Measurements from ENCODE around the gene RARRES2. TPM values are rescaled to one million over a fixed set of nuclear protein-coding genes. Genes with fewer than 3 reads are reported as not detected.

Gene RARRES2
- total and polyA plus RNA-seq, 5 experiments from 2014 or later, result 0.29 TPM; not detected in 4

GRCh38 chr7:150382123-150382843 lies 40.9 kb upstream of the RARRES2 start:
- H3K27ac Mint-ChIP-seq, result peak overlapping the region in 1 of 10 donors; percentile 8
- no peak for ATAC-seq
- H3K4me1 Mint-ChIP-seq, result peaks cover 14 to 35% (median 33%) of the 10 kb centered on the region in 4 donors
- peak in 1 of 10 donors; percentile 21 for DNase-seq
- POLR2A ChIA-PET, result no interaction called here
- peaks cover 0 to 2% (median 0%) of the 10 kb centered on the region in 3 donors for H3K36me3 Mint-ChIP-seq
- no peaks in the 10 kb centered on the region for H3K9me3 Mint-ChIP-seq
- H3K4me3 Mint-ChIP-seq, result peak overlapping the region in 2 of 10 donors; percentile 41 to 51
- no peaks in the 10 kb centered on the region for H3K27me3 Mint-ChIP-seq

DNA sequence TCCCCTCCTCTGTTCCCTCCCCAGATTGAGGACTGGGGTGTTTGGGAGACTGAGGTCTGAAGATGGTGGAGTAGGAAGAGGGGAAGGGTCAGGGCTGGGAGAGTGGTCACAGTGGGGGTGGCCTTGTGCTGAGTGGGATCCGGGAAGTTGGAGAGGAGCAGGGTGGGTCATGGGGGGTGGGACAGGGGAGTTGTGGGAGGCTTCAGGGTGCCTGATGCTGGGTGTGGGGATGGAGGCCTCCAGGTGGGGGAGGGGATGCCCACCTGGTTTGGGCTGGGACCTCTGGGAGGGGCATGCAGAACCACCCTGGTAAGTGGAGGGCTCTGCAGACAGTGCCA lies 40.3 kb upstream of the RARRES2 start:
- H3K4me1 Mint-ChIP-seq, result peaks cover 14 to 39% (median 37%) of the 10 kb centered on the region in 4 donors
- H3K36me3 Mint-ChIP-seq, result peaks cover 0 to 2% (median 0%) of the 10 kb centered on the region in 3 donors
- no peaks in the 10 kb centered on the region for H3K27me3 Mint-ChIP-seq
- POLR2A ChIA-PET, result no interaction called here
- H3K9me3 Mint-ChIP-seq, result no peaks in the 10 kb centered on the region
- DNase-seq, result peak in 1 of 10 donors; percentile 47
- peak overlapping the region in 1 of 10 donors; percentile 49 for H3K27ac Mint-ChIP-seq
- ATAC-seq, result no peak
- H3K4me3 Mint-ChIP-seq, result no peak overlapping the region

DNA sequence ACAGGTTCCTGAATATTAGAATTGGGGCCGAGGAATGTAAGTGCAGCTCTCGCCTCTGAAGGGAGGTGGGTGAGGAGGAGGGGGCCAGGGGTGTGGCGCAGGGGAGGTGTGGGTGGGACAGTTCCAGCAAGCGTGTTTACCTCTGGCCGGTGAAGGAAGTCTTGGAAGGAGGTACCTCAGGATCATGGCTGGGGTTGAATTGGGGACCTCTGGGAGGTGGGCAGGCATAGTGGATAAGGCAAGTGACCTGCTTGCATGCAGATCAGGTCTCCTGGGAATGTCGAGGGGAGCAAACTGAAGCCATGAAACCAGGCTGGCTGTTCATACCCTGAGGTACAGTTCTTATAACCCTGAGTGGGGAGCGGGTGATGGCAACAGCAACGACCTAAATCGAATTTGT lies 39.7 kb upstream of the RARRES2 start:
- Mint-ChIP-seq H3K4me1 (peaks cover 18 to 45% (median 41%) of the 10 kb centered on the region in 4 donors), H3K27me3 (no peaks in the 10 kb centered on the region), H3K36me3 (peaks cover 0 to 2% (median 0%) of the 10 kb centered on the region in 3 donors), H3K9me3 (no peaks in the 10 kb centered on the region), H3K27ac (peak overlapping the region in 2 of 10 donors; percentile 31 to 39), H3K4me3 (peak overlapping the region in 3 of 10 donors; percentile 24 to 89 (median 41))
- peak in 1 of 10 donors; percentile 53 for DNase-seq
- ATAC-seq, result no peak
- POLR2A ChIA-PET, result interaction anchor here (1.8 kb wide), 1 partner anchor 13 kb away, joined by 4 read pairs; the partner anchor contains the start of gene REPIN1

GRCh38 chr7:150380463-150380862 lies 39.0 kb upstream of the RARRES2 start:
- Mint-ChIP-seq H3K27ac (peak overlapping the region in 6 of 10 donors; percentile 28 to 85 (median 75)), H3K4me3 (peak overlapping the region; percentile 82 to 95 (median 90)), H3K27me3 (no peaks in the 10 kb centered on the region), H3K4me1 (peaks cover 23 to 51% (median 47%) of the 10 kb centered on the region in 4 donors), H3K9me3 (no peaks in the 10 kb centered on the region), H3K36me3 (peaks cover 0 to 2% (median 0%) of the 10 kb centered on the region in 3 donors)
- DNase-seq (peak in 1 of 10 donors; percentile 18), ATAC-seq (no peak)
- POLR2A ChIA-PET, result interaction anchor here (1.3 to 1.8 kb wide), 3 partner anchors 11 to 25 kb away, joined by 4 to 6 read pairs (median 5); partner anchors contain the start of gene REPIN1

DNA sequence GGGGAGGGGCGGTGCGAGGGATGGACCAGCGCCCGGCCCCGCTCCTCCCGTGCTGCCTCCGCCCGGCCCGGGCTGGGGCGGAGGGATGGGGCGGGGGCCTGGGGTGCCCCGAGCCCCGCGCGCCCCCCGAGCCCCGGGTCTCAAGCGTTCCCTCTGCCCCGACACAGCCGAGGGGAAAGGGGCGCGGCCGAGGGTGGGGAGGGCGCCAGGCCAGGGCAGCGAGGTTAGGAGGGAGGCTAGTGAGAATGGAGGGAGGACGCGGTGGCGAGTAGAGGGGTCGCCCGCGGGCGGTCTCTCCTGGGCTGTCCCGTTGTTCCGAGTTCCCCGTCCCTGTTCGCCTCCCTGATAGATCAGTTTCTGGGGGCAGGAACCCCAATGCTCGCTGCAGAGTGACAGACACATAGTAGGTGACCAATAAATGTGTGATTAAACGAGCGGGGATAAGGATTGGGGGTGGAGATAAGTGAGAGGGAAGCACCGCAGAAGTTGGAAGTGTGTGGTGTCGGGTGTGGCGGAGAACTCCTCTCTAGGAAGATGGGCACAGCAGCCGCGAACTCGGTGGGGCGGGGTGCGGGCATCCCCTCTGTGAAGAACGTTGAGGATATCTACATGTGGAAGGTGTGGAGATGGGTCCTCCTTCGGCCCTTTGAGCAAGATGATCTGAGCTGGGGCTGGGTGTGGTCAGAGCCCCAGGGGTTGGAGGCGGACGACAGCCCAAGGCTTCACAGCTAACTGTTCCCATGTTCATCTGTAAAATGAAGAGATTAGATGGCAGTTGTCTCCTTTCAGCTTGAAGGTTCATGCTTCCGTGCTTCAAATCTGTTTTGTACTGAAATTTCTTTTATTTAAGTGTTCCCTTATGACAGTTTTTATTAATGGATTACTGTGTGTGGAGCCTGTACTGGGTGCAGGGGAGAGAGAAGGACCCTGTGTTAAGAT lies 38.3 kb upstream of the RARRES2 start:
- no peak for DNase-seq
- POLR2A ChIA-PET, result interaction anchor here (1.3 to 2.5 kb wide), 4 partner anchors 10 to 25 kb away, joined by 4 to 37 read pairs (median 6); partner anchors contain the start of gene REPIN1
- Mint-ChIP-seq H3K27me3 (no peaks in the 10 kb centered on the region), H3K9me3 (no peaks in the 10 kb centered on the region), H3K4me3 (peak overlapping the region; percentile 82 to 95 (median 90)), H3K4me1 (peaks cover 23 to 58% (median 53%) of the 10 kb centered on the region in 4 donors), H3K27ac (peak overlapping the region; percentile 28 to 93 (median 82)), H3K36me3 (no peaks in the 10 kb centered on the region)
- peak in 1 of 2 donors; percentile 24 for ATAC-seq

- Mint-ChIP-seq H3K27ac (peak within 1 kb of the TSS; percentile 85 to 93 (median 90)), H3K9me3 (no peaks in the 10 kb centered on the region), H3K36me3 (peaks cover 0 to 5% (median 0%) of the 10 kb centered on the region in 3 donors), H3K4me1 (peaks cover 27 to 65% (median 60%) of the 10 kb centered on the region in 4 donors), H3K27me3 (no peaks in the 10 kb centered on the region), H3K4me3 (peak within 1 kb of the TSS; percentile 82 to 95 (median 90))
- DNase-seq (peak; percentile 88 to 94 (median 91)), ATAC-seq (peak; percentile 93 to 96)
- POLR2A ChIA-PET, result interaction anchor here (1.0 to 2.5 kb wide), 6 partner anchors 10 to 27 kb away, joined by 3 to 37 read pairs (median 7); partner anchors contain the start of gene REPIN1
Observed at GRCh38 chr7:150378853-150379440, 37.5 kb upstream of the RARRES2 start, which contains the start of gene ZNF775. Gene ZNF775 (plus strand): TSS chr7:150379330. CDS start chr7:150388471, 9,141 bp downstream.

GRCh38 chr7:150378115-150378852 lies 36.9 kb upstream of the RARRES2 start:
- peaks cover 31 to 69% (median 67%) of the 10 kb centered on the region in 4 donors for H3K4me1 Mint-ChIP-seq

GRCh38 chr7:150377635-150378034 lies 36.2 kb upstream of the RARRES2 start:
- Mint-ChIP-seq H3K36me3 (peaks cover 0 to 17% (median 0%) of the 10 kb centered on the region in 3 donors), H3K27ac (peak overlapping the region in 9 of 10 donors; percentile 70 to 91 (median 88)), H3K27me3 (no peaks in the 10 kb centered on the region), H3K4me1 (peaks cover 31 to 74% (median 66%) of the 10 kb centered on the region in 4 donors), H3K4me3 (peak overlapping the region; percentile 52 to 88 (median 80)), H3K9me3 (no peaks in the 10 kb centered on the region)
- ATAC-seq (no peak), DNase-seq (no peak)
- POLR2A ChIA-PET, result interaction anchor here (0.9 to 2.5 kb wide), 6 partner anchors 9 to 28 kb away, joined by 3 to 37 read pairs (median 6); partner anchors contain the start of gene REPIN1

More at GRCh38 chr7:150378115-150378852, 36.9 kb upstream of the RARRES2 start:
- ATAC-seq, result no peak
- H3K27me3 Mint-ChIP-seq, result no peaks in the 10 kb centered on the region
- peak in 5 of 10 donors; percentile 24 to 45 (median 39) for DNase-seq
- peak overlapping the region; percentile 77 to 95 (median 83) for H3K4me3 Mint-ChIP-seq
- POLR2A ChIA-PET, result interaction anchor here (0.6 to 2.5 kb wide), 8 partner anchors 9 to 195 kb away, joined by 3 to 37 read pairs (median 4); partner anchors contain the start of gene REPIN1
- peaks cover 0 to 11% (median 0%) of the 10 kb centered on the region in 3 donors for H3K36me3 Mint-ChIP-seq
- H3K27ac Mint-ChIP-seq, result peak overlapping the region; percentile 82 to 91 (median 89)
- H3K9me3 Mint-ChIP-seq, result no peaks in the 10 kb centered on the region

- peak overlapping the region in 5 of 10 donors; percentile 82 to 88 (median 83) for H3K4me3 Mint-ChIP-seq
- peaks cover 31 to 76% (median 63%) of the 10 kb centered on the region in 4 donors for H3K4me1 Mint-ChIP-seq
- no peaks in the 10 kb centered on the region for H3K9me3 Mint-ChIP-seq
- POLR2A ChIA-PET, result interaction anchor here (1.4 to 2.5 kb wide), 5 partner anchors 8 to 28 kb away, joined by 3 to 37 read pairs (median 8); partner anchors contain the start of gene REPIN1
- DNase-seq (no peak), ATAC-seq (no peak)
- no peaks in the 10 kb centered on the region for H3K27me3 Mint-ChIP-seq
- peaks cover 0 to 20% (median 0%) of the 10 kb centered on the region in 3 donors for H3K36me3 Mint-ChIP-seq
- H3K27ac Mint-ChIP-seq, result peak overlapping the region in 9 of 10 donors; percentile 70 to 91 (median 88)
Observed at GRCh38 chr7:150377196-150377595, 35.8 kb upstream of the RARRES2 start.

GRCh38 chr7:150376560-150376959 lies 35.1 kb upstream of the RARRES2 start:
- no peaks in the 10 kb centered on the region for H3K27me3 Mint-ChIP-seq
- no peak for DNase-seq

More at GRCh38 chr7:150376560-150376959, 35.1 kb upstream of the RARRES2 start:
- no peak for ATAC-seq
- peaks cover 0 to 20% (median 0%) of the 10 kb centered on the region in 3 donors for H3K36me3 Mint-ChIP-seq
- H3K4me1 Mint-ChIP-seq, result peaks cover 31 to 76% (median 62%) of the 10 kb centered on the region in 4 donors
- H3K27ac Mint-ChIP-seq, result peak overlapping the region; percentile 84 to 97 (median 90)
- H3K4me3 Mint-ChIP-seq, result peak overlapping the region in 9 of 10 donors; percentile 47 to 72 (median 61)
- POLR2A ChIA-PET, result interaction anchor here (2.5 kb wide), 1 partner anchor 8 kb away, joined by 37 read pairs; the partner anchor contains the start of gene REPIN1
- H3K9me3 Mint-ChIP-seq, result no peaks in the 10 kb centered on the region
